ENCODE results near the gene POR. TPM values are rescaled to one million over a fixed set of nuclear protein-coding genes. Genes with fewer than 3 reads are reported as not detected.

The POR gene
- total RNA-seq, 1 donor from 2014 or later: 74.0 TPM

DNA sequence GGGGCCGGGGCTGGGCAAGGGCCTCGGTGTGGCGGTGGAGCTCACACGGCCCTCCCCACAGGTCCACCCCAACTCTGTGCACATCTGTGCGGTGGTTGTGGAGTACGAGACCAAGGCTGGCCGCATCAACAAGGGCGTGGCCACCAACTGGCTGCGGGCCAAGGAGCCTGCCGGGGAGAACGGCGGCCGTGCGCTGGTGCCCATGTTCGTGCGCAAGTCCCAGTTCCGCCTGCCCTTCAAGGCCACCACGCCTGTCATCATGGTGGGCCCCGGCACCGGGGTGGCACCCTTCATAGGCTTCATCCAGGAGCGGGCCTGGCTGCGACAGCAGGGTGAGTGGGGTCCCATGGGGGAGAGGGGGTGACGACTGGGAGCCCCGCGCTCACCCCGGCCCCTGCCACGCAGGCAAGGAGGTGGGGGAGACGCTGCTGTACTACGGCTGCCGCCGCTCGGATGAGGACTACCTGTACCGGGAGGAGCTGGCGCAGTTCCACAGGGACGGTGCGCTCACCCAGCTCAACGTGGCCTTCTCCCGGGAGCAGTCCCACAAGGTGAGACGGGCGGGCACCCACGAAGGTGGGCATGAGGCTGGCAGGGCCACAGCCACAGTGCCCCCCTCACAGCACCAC is 70.7 kb downstream of the POR start:
- H3K27me3 ChIP-seq (ENCODE audit: control insufficient read depth, insufficient read depth, low read length): no peaks in the 10 kb centered on the region
- no peak overlapping the region for H3K4me3 ChIP-seq (ENCODE audit: low read depth, low read length)
- peaks cover 1% of the 10 kb centered on the region for H3K36me3 ChIP-seq (ENCODE audit: control insufficient read depth, insufficient read depth, low read length)
- TF ChIP-seq, protein P1, sequence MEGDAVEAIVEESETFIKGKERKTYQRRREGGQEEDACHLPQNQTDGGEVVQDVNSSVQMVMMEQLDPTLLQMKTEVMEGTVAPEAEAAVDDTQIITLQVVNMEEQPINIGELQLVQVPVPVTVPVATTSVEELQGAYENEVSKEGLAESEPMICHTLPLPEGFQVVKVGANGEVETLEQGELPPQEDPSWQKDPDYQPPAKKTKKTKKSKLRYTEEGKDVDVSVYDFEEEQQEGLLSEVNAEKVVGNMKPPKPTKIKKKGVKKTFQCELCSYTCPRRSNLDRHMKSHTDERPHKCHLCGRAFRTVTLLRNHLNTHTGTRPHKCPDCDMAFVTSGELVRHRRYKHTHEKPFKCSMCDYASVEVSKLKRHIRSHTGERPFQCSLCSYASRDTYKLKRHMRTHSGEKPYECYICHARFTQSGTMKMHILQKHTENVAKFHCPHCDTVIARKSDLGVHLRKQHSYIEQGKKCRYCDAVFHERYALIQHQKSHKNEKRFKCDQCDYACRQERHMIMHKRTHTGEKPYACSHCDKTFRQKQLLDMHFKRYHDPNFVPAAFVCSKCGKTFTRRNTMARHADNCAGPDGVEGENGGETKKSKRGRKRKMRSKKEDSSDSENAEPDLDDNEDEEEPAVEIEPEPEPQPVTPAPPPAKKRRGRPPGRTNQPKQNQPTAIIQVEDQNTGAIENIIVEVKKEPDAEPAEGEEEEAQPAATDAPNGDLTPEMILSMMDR (IDR thresholded peaks at IDR 0.05; ENCODE audit: insufficient read depth, low read length, poor library complexity, severe bottlenecking): no peak
- DNase-seq (ENCODE audit: low read depth): no peak

DNA sequence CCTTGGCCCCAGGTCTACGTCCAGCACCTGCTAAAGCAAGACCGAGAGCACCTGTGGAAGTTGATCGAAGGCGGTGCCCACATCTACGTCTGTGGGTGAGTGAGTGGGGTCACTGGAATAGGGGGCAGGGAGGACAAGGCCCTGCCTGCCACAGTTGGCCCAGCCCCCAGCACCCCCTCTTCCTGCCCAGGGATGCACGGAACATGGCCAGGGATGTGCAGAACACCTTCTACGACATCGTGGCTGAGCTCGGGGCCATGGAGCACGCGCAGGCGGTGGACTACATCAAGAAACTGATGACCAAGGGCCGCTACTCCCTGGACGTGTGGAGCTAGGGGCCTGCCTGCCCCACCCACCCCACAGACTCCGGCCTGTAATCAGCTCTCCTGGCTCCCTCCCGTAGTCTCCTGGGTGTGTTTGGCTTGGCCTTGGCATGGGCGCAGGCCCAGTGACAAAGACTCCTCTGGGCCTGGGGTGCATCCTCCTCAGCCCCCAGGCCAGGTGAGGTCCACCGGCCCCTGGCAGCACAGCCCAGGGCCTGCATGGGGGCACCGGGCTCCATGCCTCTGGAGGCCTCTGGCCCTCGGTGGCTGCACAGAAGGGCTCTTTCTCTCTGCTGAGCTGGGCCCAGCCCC is 71.3 kb downstream of the POR start:
- Histone ChIP-seq H3K27me3 (ENCODE audit: control insufficient read depth, insufficient read depth, low read length) (no peaks in the 10 kb centered on the region), H3K4me3 (ENCODE audit: low read depth, low read length) (no peak overlapping the region), H3K36me3 (ENCODE audit: control insufficient read depth, insufficient read depth, low read length) (peaks cover 1% of the 10 kb centered on the region)
- TF ChIP-seq, protein P1 (IDR thresholded peaks at IDR 0.05; ENCODE audit: insufficient read depth, low read length, poor library complexity, severe bottlenecking): no peak
- no peak for DNase-seq (ENCODE audit: low read depth)

DNA sequence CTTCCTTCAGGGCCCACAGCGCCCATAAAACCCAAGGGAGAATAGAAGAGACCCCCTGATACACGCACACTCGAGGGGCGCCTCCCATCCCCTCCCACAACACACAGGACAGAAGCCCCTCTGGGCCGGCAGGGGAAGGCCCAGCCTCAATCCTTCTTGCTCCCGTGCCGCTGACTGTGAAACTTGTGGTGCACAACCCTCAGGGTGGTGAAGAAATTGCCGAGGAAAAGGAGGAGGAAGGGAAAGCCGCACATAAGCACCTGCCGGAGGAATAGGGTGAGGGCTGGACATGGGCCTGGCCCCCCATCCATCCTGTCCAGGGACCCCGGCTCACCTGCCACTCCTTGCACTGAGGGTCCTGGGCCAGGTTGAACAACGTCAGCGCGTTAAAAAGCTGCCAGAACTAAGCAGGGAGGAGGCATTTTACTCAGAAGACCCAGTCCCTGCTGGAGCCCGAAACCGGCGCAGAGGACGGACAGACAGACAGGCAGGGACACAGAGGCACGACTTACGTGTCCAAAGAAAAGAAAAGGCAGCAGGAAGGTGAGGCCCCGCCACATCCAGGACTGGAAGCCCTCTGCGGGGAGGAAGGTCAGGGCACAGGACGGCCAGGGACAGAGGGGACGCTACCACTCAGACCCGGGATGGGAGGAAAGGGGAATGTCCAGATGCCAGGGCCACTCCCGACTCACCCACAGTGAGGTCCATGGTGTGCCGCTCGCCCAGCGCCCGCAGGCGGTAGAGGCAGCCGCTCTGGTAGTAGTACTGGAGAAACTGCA is 72.3 kb downstream of the POR start:
- TF ChIP-seq, protein P1 (IDR thresholded peaks at IDR 0.05; ENCODE audit: insufficient read depth, low read length, poor library complexity, severe bottlenecking): no peak
- H3K36me3 ChIP-seq (ENCODE audit: control insufficient read depth, insufficient read depth, low read length): no peaks in the 10 kb centered on the region
- no peak overlapping the region for H3K4me3 ChIP-seq (ENCODE audit: low read depth, low read length)
- DNase-seq (ENCODE audit: low read depth): no peak
- H3K27me3 ChIP-seq (ENCODE audit: control insufficient read depth, insufficient read depth, low read length): no peaks in the 10 kb centered on the region

DNA sequence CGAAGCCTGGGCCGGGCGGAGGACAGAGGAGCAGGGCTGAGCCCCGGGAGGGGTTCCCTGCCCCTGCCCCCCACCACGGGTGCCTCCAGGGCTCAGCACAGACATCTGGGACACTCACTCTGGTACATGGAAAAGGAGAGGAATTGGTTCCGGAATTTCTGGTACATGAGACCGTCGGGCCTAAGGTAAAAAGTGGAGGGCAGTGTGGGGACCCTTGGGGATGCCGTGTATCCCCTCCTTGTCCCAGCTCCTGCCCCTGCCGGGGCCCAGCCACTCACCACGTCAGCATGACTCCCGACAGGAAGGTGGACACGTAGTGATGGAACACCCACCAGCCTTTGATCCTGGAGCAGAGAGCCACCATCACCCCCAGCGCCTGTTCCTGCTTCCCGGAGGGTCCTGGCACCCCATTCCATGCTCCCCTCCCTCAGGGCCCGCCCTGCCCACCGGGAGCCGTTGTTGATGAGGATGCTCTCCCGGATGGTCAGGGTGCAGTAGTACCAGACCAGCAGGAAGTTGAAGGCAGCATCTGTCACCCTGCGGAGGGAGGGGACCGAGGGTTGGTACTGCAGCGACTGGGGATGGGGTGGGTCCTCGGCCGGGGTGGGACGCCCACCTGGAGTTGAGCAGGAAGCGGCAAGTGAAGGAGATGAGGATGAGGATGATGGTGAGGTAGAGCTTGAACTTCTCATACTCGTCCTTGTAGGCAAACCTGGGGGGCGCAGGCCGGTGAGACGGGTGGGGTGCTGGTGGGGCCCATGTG is 73.0 kb downstream of the POR start:
- Histone ChIP-seq H3K36me3 (ENCODE audit: control insufficient read depth, insufficient read depth, low read length) (no peaks in the 10 kb centered on the region), H3K4me3 (ENCODE audit: low read depth, low read length) (no peak overlapping the region), H3K27me3 (ENCODE audit: control insufficient read depth, insufficient read depth, low read length) (no peaks in the 10 kb centered on the region)
- no peak for DNase-seq (ENCODE audit: low read depth)
- TF ChIP-seq, protein P1 (IDR thresholded peaks at IDR 0.05; ENCODE audit: insufficient read depth, low read length, poor library complexity, severe bottlenecking): no peak

DNA sequence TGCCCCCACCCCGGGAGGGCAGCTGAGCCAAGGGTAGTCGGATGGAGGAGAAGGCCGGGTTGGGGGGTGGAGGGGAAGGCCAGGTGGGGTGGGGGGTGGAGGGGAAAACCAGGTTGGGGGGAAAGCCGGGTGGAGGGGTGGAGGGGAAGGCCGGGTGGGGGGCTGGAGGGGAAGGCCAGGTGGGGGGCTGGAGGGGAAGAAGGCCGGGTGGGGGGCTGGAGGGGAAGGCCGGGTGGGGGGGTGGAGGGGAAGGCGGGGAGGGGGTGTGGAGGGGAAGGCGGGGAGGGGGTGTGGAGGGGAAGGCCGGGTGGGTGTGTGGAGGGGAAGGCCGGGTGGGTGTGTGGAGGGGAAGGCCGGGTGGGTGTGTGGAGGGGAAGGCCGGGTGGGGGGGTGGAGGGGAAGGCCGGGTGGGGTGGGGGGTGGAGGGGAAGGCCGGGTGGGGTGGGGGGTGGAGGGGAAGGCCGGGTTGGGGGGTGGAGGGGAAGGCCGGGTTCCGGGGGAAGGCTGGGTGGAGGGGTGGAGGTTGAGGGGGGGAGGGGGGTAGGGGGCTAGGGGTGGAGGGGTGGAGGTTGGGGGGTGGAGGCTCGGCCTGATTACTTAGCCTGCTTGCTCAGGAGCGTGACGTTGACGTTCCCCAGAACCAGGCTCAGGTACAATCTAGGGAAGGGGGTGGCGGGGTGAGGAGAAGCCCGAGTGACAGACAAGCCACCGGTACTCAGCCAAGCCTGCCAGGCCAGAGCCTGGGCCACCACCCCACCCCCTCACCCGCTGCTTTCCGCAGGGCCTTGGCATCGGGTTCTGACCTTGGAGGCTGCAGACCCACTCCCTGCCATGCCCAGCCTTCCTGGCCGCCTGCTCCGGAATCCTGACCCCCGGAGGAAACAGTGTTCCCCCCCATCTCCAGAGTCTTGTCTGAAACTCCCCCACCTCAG is 73.9 kb downstream of the POR start:
- TF ChIP-seq, protein P1 (IDR thresholded peaks at IDR 0.05; ENCODE audit: insufficient read depth, low read length, poor library complexity, severe bottlenecking): no peak
- H3K36me3 ChIP-seq (ENCODE audit: control insufficient read depth, insufficient read depth, low read length): no peaks in the 10 kb centered on the region
- no peak for DNase-seq (ENCODE audit: low read depth)
- H3K27me3 ChIP-seq (ENCODE audit: control insufficient read depth, insufficient read depth, low read length): no peaks in the 10 kb centered on the region
- H3K4me3 ChIP-seq (ENCODE audit: low read depth, low read length): no peak overlapping the region
